Epithelial cell of proximal tubule (primary cell): ENCODE results near the gene ZNF620. TPM values are rescaled to one million over a fixed set of nuclear protein-coding genes. Genes with fewer than 3 reads are reported as not detected.

Experiments used
- DNase-seq: peaks from one replicate; pipeline ENCODE4 v3.0.0-alpha.2; 2011; ENCODE audit warnings: low read depth
- H3K4me3 ChIP-seq: 2 replicates; pipeline ENCODE4 v1.5.1; 2011; ENCODE audit warnings: low read depth, mild to moderate bottlenecking, low read length
- CTCF ChIP-seq: conservative IDR thresholded peaks from 2 replicates; pipeline ENCODE4 v1.5.1; 2012; ENCODE audit warnings: low read depth, mild to moderate bottlenecking, low read length
- total RNA-seq: library from RNA; depleted of rRNA; stranded (reverse); fragments of >200 nt; gene quantifications from 2 replicates; pipeline ENCODE4 v1.2.3, GENCODE V29; 2015

Gene ZNF620
- total RNA-seq, 1 donor from 2014 or later = 2.5 TPM

GRCh38 chr3:40463579-40463978, 42.3 kb upstream of the ZNF620 start:
- H3K4me3 ChIP-seq = no peak overlapping the region
- TF ChIP-seq CTCF = no peak
- DNase-seq = no peak

GRCh38 chr3:40464339-40465110, 41.3 kb upstream of the ZNF620 start:
- H3K4me3 ChIP-seq = no peak overlapping the region
- DNase-seq = no peak
- TF ChIP-seq CTCF = no peak

- no peak for DNase-seq
- no peak for TF ChIP-seq CTCF
- no peak overlapping the region for H3K4me3 ChIP-seq
These were observed 40.8 kb upstream of the ZNF620 start for GRCh38 chr3:40465111-40465407.

GRCh38 chr3:40465456-40465855, 40.4 kb upstream of the ZNF620 start:
- TF ChIP-seq CTCF = no peak
- DNase-seq = no peak
- H3K4me3 ChIP-seq = no peak overlapping the region

GRCh38 chr3:40468018-40468417, 37.8 kb upstream of the ZNF620 start:
- no peak overlapping the region for H3K4me3 ChIP-seq
- DNase-seq = no peak
- TF ChIP-seq CTCF = no peak

GRCh38 chr3:40470701-40471100, 35.1 kb upstream of the ZNF620 start:
- no peak overlapping the region for H3K4me3 ChIP-seq
- TF ChIP-seq CTCF = no peak
- DNase-seq = no peak
